Spleen (tissue), 7 donors: ENCODE measurements around the gene TACC2.

Experiments used
- CTCF ChIP-seq, 11 experiments: fragments of 200-600 bp in 7 of 11; fragments of 450-650 bp in 4 of 11; sonication (generic) in 4 of 11; IDR thresholded peaks in 8 of 11; conservative IDR thresholded peaks in 3 of 11; 1 replicate in 7 of 11; 2 replicates in 4 of 11; pipeline versions ENCODE4 v1.4.0 to v1.8.0; 2016 to 2021; ENCODE audit warnings: antibody characterized with exemption in 11 of 11, inconsistent platforms in 4 of 11, mild to moderate bottlenecking in 1 of 11
- POLR2A ChIP-seq, 3 donors: fragments of 450-650 bp; IDR thresholded peaks; one replicate each; pipeline ENCODE4 v1.5.1; 2017; ENCODE audit warnings: antibody characterized with exemption in 3 of 3, mild to moderate bottlenecking in 1 of 3
- donor health status: DM: no; HTN: no; CAD: no; lungs with moderate emphysema.
- donor health status: DM: no; HTN: no; CAD: no.
- donor health status: DM: no; HTN: no; CAD: no.

- TF ChIP-seq CTCF (IDR thresholded peaks at IDR 0.05 in 8 of 11, conservative IDR thresholded peaks at IDR 0.05 in 3 of 11) = no peak
- no peak for TF ChIP-seq POLR2A (IDR thresholded peaks at IDR 0.05)
These were observed 110.6 kb downstream of the TACC2 start for GRCh38 chr10:122099562-122099961.
